ENCODE data around the gene ADD3. TPM values are rescaled to one million over a fixed set of nuclear protein-coding genes. Genes with fewer than 3 reads are reported as not detected.

ADD3 gene
- total and polyA plus RNA-seq, 2 of the 13 experiments (the other 11 are each of a cell fraction or from before 2014, with no cell fraction given): 44.7 to 57.5 TPM

- TF ChIP-seq IRF2 (CRISPR knock-in tag; IDR thresholded peaks at IDR 0.05): no peak
- no peak for TF ChIP-seq AFF4 (CRISPR knock-in tag; IDR thresholded peaks at IDR 0.05)
- no peak for TF ChIP-seq ZNF337 (CRISPR knock-in tag; IDR thresholded peaks at IDR 0.05; ENCODE audit: borderline replicate concordance, low read depth)
- no peak for TF ChIP-seq SRSF9 (IDR thresholded peaks at IDR 0.05; ENCODE audit: borderline replicate concordance, insufficient read depth, low read depth, low read length, poor library complexity, severe bottlenecking)
- no peak for TF ChIP-seq LCORL (IDR thresholded peaks at IDR 0.05)
- 0 out of 2 replicates have a peak, but pooled peaks have one; percentile 1 for TF ChIP-seq LCORL (CRISPR knock-in tag; IDR thresholded peaks at IDR 0.05)
- TF ChIP-seq ZNF687 (CRISPR knock-in tag; IDR thresholded peaks at IDR 0.05): no peak; the same call in 1 of the 2 replicates
- TF ChIP-seq PHF8 (CRISPR knock-in tag; IDR thresholded peaks at IDR 0.05): no peak; the same call in 1 of the 2 replicates
- TF ChIP-seq ZNF781 (CRISPR knock-in tag; IDR thresholded peaks at IDR 0.05; ENCODE audit: borderline replicate concordance, not compliant biosample characterization): no peak
- TF ChIP-seq MEIS2 (CRISPR knock-in tag; IDR thresholded peaks at IDR 0.05): no peak
- TF ChIP-seq NFKBIZ (CRISPR knock-in tag; IDR thresholded peaks at IDR 0.05): no peak
- TF ChIP-seq ZNF224 (CRISPR knock-in tag; IDR thresholded peaks at IDR 0.05): no peak
- TF ChIP-seq PRDM4 (CRISPR knock-in tag; IDR thresholded peaks at IDR 0.05; ENCODE audit: borderline replicate concordance): no peak
- no peak for TF ChIP-seq ZNF790 (CRISPR knock-in tag; IDR thresholded peaks at IDR 0.05; ENCODE audit: borderline replicate concordance)
- no peak for TF ChIP-seq PLSCR1 (CRISPR knock-in tag; IDR thresholded peaks at IDR 0.05; ENCODE audit: borderline replicate concordance)
- no peak for TF ChIP-seq DNMT3B (CRISPR knock-in tag; conservative IDR thresholded peaks at IDR 0.05)
These were observed 945 bp downstream of the ADD3 start (continued) for GRCh38 chr10:110008518-110009339.

Data from HepG2 (cell line).